GM20431 (cell line): ENCODE measurements around the gene PEX3.

Source experiments
- in situ Hi-C: fragments of 300-500 bp; cut with MseI, MboI; formaldehyde crosslinking; loops from one replicate; pipeline ENCODE4 v1.15.0; 2020; ENCODE audit warnings: low sequenced_read_pairs; ENCODE audit not compliant: unreplicated experiment

Gene PEX3

GRCh38 chr6:143450453-143451371 is at the start of gene PEX3, which contains the start of gene ADAT2:
TSS of gene PEX3 (plus strand) at chr6:143450805. CDS start at chr6:143451043, 238 bp downstream.
TSS of gene ADAT2 (minus strand) at chr6:143450695. CDS start at chr6:143450658, 37 bp downstream.
- in situ Hi-C loops: no loop called here

GRCh38 chr6:143401068-143401446 is 49.5 kb upstream of the PEX3 start:
- in situ Hi-C loops: loop anchor here (25.0 kb wide), 1 partner anchor 839 kb away; no protein-coding TSS in a partner anchor

GRCh38 chr6:143401636-143402370 is 48.8 kb upstream of the PEX3 start:
- in situ Hi-C loops: loop anchor here (25.0 kb wide), 1 partner anchor 840 kb away; no protein-coding TSS in a partner anchor

- in situ Hi-C loops: loop anchor here (25.0 kb wide), 1 partner anchor 841 kb away; no protein-coding TSS in a partner anchor
Measured at GRCh38 chr6:143402721-143403336, 47.8 kb upstream of the PEX3 start.

GRCh38 chr6:143405373-143406154 is 45.0 kb upstream of the PEX3 start:
- in situ Hi-C loops: loop anchor here (25.0 kb wide), 1 partner anchor 843 kb away; no protein-coding TSS in a partner anchor

GRCh38 chr6:143406673-143407072 is 43.9 kb upstream of the PEX3 start:
- in situ Hi-C loops: loop anchor here (25.0 kb wide), 1 partner anchor 844 kb away; no protein-coding TSS in a partner anchor

GRCh38 chr6:143408151-143408786 is 42.3 kb upstream of the PEX3 start:
- in situ Hi-C loops: loop anchor here (25.0 kb wide), 1 partner anchor 846 kb away; no protein-coding TSS in a partner anchor

- in situ Hi-C loops: loop anchor here (25.0 kb wide), 1 partner anchor 846 kb away; no protein-coding TSS in a partner anchor
Measured at GRCh38 chr6:143408787-143409162, 41.8 kb upstream of the PEX3 start.

GRCh38 chr6:143410859-143411270 is 39.7 kb upstream of the PEX3 start:
- in situ Hi-C loops: loop anchor here (25.0 kb wide), 1 partner anchor 849 kb away; no protein-coding TSS in a partner anchor

GRCh38 chr6:143414769-143415168 is 35.8 kb upstream of the PEX3 start:
- in situ Hi-C loops: loop anchor here (25.0 kb wide), 1 partner anchor 852 kb away; no protein-coding TSS in a partner anchor

- in situ Hi-C loops: loop anchor here (25.0 kb wide), 1 partner anchor 857 kb away; no protein-coding TSS in a partner anchor
Measured at GRCh38 chr6:143419526-143419925, 31.1 kb upstream of the PEX3 start.

- in situ Hi-C loops: loop anchor here (25.0 kb wide), 1 partner anchor 739 kb away; no protein-coding TSS in a partner anchor
Measured at GRCh38 chr6:143426026-143426425, 24.6 kb upstream of the PEX3 start.

- in situ Hi-C loops: loop anchor here (25.0 kb wide), 1 partner anchor 740 kb away; no protein-coding TSS in a partner anchor
Measured at GRCh38 chr6:143427109-143427817, 23.3 kb upstream of the PEX3 start.

- in situ Hi-C loops: loop anchor here (25.0 kb wide), 1 partner anchor 743 kb away; no protein-coding TSS in a partner anchor
Measured at GRCh38 chr6:143429970-143430369, 20.6 kb upstream of the PEX3 start.

- in situ Hi-C loops: loop anchor here (25.0 kb wide), 1 partner anchor 744 kb away; no protein-coding TSS in a partner anchor
Measured at GRCh38 chr6:143431226-143431625, 19.4 kb upstream of the PEX3 start.

GRCh38 chr6:143432588-143432987 is 18.0 kb upstream of the PEX3 start:
- in situ Hi-C loops: loop anchor here (25.0 kb wide), 1 partner anchor 745 kb away; no protein-coding TSS in a partner anchor

- in situ Hi-C loops: loop anchor here (25.0 kb wide), 1 partner anchor 754 kb away; no protein-coding TSS in a partner anchor
Measured at GRCh38 chr6:143441010-143441409, 9.6 kb upstream of the PEX3 start.
